Amniotic stem cell (primary cell): ENCODE results near the gene IL1RN.

ENCODE experiments used
- DNase-seq: peaks from one replicate; lab custom pipeline; 2025; lab: John Stamatoyannopoulos, UW

IL1RN gene

DNA sequence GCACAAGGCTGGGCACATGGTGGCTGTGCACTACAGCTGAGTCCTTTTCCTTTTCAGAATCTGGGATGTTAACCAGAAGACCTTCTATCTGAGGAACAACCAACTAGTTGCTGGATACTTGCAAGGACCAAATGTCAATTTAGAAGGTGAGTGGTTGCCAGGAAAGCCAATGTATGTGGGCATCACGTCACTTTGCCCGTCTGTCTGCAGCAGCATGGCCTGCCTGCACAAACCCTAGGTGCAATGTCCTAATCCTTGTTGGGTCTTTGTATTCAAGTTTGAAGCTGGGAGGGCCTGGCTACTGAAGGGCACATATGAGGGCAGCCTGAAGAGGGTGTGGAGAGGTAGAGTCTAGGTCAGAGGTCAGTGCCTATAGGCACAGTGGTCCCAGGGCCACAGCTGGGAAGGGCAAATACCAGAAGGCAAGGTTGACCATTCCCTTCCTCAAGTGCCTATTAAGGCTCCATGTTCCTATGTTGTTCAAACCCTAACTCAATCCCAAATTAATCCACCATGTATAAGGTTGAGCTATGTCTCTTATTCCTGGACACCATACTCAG is 2.2 kb downstream of the IL1RN start:
- DNase-seq: no peak

DNA sequence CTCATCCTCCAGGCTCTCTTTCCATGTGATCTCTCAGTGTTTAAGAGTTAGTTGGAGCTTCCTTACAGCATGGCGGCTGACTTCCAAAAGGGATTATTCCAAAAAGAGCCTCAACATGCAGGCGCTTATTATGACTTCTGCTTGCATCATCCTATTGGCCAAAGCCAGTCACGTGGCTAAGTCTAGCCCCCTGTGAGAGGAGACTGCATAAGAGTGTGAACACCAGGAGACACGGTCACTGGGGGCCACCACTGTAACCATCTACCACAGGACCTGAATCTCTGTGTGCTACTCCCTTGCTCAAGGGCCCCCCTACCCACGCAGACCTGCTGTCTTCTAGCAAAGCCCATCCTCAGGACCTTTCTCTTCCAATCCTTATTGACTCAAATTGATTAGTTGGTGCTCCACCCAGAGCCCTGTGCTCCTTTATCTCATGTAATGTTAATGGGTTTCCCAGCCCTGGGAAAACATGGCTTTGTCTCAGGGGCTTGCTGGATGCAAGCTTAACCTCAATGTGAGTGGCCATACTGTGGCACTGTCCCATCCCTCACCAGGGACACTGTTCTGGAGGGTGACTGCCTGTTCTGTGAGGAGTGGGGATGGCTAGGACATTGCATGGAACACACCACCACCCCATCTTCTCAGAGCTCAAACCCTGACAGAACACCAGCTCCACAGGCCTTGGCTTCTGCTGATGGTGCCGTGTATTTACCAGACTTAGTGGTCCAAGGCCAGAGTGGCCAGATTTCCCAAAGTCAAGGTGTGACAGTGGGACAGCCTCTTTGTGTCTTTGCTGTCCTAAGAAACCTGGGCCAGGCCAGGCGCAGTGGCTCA is 4.2 kb downstream of the IL1RN start:
- no peak for DNase-seq

DNA sequence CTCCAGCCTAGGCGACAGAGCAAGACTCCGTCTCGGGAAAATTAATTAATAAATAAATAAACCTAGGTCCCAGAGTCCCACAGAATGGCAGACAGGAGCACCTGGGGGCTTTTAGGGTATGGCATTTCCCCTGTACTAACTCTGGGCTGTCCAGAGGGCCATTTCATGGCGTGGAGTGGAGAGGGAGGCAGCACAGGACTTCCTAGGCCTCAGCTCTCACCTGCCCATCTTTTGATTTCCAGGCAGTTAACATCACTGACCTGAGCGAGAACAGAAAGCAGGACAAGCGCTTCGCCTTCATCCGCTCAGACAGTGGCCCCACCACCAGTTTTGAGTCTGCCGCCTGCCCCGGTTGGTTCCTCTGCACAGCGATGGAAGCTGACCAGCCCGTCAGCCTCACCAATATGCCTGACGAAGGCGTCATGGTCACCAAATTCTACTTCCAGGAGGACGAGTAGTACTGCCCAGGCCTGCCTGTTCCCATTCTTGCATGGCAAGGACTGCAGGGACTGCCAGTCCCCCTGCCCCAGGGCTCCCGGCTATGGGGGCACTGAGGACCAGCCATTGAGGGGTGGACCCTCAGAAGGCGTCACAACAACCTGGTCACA is 5.1 kb downstream of the IL1RN start:
- DNase-seq: no peak

DNA sequence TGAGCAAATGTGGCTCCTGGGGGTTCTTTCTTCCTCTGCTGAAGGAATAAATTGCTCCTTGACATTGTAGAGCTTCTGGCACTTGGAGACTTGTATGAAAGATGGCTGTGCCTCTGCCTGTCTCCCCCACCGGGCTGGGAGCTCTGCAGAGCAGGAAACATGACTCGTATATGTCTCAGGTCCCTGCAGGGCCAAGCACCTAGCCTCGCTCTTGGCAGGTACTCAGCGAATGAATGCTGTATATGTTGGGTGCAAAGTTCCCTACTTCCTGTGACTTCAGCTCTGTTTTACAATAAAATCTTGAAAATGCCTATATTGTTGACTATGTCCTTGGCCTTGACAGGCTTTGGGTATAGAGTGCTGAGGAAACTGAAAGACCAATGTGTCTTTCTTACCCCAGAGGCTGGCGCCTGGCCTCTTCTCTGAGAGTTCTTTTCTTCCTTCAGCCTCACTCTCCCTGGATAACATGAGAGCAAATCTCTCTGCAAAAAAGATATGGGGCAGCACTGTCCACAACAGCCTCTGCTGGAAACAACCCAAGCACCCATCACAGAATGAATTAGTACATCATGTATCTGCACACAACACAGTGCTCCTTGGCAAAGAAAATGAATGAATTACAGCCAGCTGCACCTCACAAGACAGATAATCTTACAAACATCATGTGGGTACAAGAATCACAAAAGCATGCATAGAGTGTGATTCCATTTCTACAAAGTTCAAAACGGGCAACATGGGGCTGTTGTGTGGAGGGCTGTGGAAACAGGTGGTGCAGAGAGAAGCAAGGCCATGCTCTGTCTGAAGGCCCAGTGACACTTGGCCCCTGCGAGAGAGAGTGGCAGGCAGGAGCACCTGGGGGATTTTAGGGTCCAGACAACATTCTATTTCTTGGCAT is 6.6 kb downstream of the IL1RN start:
- no peak for DNase-seq

DNA sequence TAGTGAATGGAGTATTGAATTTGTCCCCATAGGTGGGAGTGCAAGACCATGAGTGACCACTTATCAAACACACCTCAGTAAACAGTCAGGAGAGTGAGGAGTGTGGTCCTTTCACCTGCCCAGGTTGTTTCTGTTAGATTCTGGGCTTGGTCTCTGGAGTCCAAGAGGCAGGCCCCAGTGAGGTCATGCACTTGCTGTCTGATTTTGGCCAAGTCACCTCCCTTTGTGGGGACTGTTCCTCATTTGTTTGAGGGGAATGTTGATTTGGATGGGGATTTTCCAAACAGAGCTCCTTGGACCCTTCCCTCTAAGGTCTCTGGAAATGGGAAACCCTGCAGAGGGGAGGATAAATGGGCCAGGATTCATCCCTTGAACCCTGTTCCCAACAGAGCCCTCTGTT is 7.3 kb downstream of the IL1RN start:
- DNase-seq: no peak

DNA sequence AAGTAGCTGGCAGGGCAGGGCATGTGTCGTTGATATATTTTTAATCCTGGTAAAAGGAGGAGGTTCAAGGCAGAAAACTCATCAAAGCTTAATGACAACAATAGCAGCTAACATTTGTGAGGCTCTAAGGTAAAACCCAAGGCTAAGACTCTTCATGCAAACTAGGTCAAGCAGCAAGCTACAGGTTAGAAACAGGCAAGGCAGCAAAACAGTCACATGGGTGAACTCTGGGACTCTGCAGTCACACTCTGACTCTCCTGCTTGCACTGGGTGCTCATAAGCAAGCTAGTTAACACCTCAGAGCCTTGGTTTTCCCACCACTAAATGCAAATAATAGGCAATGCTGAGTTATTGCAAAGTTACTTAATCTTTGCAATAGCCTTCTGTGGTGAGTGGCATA is 7.9 kb downstream of the IL1RN start:
- DNase-seq: no peak

DNA sequence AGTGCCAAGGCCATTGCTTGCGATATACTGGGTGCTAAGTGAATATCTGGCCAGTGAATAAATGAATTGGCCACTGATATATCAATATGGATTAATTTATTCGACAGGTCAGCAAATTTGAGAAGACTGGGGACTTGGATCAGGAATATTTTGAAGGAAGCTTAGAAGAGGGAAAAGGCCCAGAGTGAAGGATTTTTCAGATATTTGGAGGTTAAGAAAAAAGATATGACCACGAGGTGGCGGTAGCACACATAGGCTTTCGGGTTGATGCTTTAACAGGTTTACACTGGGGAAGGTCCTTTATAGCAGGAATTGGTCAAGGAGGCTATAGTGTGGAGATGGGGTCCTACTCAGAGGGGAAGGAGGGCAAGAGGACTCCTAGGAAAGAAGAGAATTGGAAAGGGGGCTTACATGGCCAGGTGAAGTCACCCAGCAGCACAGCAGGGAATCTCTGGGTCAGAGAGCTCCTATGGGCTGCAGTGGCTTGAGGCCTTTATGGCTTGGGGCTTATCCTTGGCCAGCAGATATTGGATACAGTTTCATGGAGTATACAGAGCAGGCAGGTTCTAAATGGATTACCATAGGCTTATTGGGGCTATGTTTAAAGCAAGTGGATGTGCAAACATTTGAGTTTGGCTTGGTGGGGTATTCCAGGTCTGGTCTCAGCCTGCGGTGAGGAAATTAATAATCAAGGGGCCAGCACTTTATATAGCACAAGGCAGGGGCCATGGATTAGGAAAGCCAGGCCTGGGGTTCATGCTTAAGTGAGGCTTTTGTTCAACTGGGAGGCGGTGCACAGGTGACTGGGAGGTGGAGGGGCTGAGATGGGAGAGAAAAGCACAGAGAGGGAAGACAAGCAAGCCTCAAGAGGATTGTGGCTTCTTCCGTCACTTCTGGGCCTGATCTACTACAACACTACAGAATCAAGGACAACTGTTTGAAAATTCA is 9.7 kb downstream of the IL1RN start:
- DNase-seq: peak; percentile 50

DNA sequence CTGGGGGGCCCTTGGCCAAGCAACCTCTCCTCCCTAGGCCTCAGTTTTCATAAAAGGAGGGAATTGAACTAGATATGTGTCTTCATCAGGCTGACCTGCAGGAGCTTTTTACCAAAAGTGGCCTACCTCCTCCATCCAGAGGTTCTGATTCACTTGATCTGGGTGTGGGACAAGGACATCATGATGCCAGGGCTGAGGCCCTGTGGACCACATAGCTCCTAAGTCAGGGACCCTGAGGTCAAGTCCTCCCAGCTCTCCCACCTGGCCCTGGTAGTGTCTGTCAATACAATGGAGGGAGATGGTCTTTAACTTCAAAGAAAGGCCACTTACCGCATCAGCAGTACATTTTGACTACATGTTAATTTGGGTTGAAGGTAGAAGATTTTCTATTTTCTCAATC is 10.4 kb downstream of the IL1RN start:
- no peak for DNase-seq

DNA sequence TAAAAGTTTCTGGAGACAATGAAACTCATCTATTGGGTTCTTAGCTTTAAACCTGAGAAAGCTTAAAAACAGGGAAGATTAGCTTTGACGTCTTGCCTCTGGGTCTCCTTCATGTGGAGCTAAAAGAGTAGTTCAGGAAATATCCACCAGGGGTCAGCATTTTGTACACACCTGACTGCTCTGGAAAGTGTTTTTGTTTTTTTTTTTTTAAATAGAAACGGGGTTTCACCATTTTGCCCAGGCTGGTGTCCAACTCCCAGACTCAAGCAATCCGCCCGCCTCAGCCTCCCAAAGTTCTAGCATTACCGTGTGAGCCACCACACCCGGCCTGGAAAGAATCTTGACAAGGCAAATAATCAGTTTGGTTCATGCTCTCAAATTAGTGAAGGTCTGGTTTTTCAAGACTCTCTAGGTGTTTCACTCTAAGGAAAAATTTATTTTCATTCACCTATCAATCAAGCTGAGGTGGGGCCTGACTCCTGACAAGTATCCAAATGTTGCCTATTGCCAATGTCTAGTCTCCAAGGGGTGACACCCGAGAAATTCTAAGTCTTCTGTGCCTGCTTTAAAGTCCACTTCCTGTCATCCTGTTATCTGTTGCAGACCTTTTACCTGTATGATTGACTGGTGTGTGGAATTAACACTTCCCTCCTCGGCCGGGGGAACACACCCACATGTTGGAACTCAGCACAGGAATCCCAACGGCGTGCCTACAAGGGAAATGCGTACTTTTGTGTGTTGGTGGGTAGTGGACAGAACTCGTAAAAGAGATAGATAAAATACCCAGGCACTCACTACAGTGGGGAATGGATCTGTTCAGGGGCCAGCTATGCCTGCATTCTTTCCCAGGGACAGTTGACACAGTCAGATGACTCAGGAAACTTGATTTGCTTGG is 11.3 kb downstream of the IL1RN start:
- peak; percentile 60 for DNase-seq

DNA sequence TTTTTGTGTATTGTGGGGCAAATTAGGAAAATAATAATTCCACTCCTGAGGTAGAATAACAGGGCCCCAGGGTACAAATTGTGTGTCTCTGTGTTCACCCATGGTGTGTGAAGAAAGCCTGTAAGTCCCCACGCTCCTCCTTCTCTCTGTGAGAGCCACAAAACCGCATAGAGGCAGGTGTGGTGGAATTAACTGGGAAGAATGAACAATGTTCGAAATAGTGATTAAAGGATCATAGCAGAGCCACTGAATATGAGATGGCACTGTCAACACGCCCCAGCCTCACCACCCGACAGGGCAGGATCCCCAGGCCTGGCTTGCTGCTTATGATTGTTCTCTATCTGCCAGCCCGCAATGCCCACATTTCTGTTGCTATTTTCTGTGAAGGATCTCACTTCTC is 14.1 kb downstream of the IL1RN start:
- no peak for DNase-seq

DNA sequence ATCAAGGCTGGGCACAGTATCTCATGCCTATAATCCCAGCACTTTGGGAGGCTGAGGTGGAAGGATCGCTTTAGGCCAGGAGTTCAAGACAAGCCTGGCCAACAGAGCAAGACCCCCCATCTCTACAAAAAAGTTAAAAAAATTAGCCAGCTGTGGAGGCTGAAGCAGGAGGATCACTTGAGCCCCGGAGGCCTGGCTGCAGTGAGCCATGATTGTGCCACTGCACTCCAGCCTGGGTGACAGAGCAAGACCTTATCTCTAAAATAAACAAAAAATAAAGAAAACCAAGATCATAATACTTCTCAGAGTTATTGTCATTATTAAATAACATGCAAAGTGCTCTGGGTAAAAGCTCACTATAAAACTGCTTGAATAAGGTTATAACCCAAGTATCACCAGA is 14.9 kb downstream of the IL1RN start:
- no peak for DNase-seq

DNA sequence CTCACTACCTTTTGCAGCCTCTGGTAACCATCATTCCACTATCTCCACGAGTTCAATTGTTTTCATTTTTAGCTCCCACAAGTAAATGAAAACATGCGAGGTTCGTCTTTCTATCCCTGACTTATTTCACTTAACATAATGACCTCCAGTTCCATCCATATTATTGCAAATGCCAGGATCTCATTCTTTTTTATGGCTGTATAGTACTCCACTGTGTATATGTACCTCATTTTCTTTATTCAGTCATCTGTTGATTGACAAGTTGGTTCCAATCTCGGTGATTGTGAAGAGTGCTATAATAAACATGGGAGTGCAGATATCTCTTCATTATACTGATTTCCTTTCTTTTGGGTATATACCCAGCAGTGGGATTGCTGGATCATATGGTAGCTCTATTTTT is 16.9 kb downstream of the IL1RN start:
- no peak for DNase-seq

DNA sequence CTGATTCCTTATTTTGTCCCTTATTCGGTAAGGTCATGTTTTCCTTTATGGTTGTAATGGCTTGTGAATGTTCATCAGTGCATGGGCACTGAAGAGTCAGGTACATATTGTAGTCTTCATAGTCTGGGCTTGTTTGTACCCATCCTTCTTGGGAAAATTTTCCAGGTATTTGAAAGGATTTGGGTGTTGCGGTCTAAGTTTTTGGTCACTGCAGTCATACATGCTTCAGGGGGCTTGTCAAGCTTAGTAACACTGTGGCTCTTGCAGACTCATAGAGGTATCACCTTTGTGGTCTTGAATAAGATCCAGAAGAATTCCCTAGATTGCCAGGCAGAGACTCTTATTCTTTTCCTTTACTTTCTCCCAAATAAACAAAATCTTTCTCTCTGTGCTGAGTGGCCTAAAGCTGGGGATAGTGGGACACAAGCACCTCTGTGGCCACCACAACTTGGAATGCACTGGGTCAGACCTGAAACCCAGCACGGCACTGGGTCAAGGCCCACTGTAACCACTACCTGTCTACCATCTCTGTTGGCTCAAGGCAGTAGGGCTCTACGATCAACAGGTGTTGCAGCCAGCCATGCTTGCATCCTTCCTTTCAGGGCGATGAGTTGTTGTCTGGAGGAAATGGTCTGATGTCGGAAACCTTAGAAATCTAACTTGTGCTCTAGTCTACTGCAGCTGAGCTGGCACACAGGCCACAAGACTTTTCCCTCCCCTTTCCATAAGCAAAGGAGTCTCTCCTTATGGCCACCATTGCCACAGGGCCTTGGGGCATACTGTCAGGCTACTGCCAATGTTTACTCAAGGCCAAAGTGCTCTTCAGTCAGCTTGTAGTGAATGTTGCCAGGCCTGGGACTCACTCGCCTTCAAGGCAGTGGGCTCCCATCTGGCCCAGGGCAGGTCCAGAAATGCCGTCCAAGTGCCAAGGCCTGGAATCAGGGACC is 21.5 kb downstream of the IL1RN start:
- DNase-seq: no peak

DNA sequence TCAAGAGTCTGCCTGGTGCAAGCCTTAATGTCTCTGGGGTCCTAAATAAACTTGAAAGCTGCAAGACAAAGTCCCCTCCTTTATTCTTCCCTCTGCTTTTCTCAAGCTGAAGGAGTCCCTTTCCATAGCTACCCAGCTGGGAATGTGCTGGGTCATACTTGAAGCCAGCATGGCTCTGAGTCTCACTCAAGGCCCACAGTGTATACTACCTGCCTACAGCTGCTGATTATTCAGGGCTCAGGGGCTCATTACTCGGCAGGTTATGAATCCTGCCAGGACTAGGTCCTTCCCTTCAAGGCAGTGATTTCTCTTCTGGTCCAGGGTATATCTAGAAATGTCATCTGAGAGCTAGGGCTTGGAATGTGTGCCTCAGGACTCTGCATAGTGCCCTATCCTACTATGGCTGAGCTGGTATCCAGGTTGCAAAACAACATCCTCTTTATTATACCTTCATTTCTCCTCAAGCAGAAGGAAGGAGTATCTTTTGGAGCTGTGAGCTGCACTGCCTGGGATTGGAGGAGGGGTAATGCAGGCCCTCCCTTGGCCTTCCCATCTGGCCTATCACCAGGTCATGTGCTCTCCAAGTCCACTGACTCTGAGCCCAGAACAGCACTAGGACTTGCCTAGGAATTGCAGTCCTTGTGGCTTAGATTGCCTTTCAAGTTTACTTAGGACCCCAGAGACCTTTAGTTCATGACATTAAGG is 22.3 kb downstream of the IL1RN start:
- no peak for DNase-seq

DNA sequence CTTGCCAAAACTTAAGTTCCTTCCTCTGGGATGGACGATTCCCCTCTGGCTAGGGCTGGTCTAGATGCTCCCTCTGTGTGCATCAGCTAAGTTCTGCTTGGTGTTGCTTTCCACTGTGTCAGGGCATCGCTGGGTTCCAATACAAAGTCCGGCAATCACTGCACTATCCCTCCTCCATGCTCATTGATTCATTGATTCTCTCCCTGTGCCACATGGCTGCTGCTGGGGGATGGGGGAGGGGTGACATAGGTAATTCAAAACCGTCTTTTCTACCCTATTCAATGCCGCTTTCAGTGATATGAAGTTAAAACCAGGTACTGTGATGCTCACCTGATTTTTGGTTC is 22.8 kb downstream of the IL1RN start:
- DNase-seq: no peak

DNA sequence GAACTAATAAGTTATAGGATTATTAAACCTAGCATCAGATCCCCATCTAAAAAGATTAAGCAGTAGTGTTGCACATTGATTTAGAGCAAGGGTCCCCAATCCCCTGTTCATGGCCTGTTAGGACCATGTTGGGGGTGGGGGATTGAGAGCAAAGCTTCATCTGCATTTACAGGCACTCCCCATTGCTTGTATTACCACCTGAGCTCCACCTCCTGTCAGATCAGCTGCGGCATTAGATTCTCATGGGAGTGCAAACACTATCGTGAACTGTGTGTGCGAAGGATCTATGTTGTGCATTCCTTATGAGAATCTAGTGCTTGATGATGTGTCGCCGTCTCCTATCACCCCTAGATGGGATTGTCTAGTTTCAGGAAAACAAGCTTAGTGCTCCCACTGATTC is 27.9 kb downstream of the IL1RN start:
- no peak for DNase-seq

DNA sequence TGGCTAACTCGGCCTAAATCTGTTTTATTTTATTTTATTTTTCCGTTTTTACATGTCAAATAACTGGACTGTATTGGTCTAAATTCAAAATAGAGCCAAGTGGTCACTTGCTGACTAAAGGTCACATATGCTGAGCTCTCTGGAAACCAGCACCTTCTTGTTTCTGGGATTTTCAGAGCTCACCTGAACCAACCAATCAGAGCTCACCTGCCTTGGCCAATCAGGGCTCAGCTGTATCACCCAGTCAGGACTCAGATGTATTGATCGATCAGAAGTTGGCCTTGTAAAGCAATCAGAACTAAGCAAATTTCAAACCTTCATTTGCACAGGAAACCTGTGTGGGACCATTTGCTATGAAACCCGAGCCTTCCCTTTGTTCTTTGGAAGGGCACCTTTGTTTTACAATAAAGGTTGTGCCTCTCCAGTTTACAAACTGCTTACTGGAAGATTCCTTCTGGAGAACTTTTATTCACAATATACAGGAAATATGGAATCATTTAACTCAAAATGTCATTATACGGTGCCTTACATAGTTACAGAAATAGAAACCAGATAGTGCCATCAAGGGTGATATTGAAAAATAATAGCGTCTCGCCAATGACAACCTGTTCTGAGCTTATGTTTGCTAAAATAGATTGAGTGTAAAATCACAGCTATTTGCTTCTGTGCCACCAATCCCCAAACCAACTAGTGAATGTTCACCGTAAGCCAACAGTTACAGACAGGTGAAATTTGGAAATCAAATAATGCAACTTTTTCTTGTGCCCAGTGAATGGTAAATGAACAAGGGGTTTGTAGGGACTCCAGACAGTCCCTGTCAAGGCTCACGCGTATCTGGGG is 29.1 kb downstream of the IL1RN start:
- no peak for DNase-seq
